HPDE6-E6E7 (cell line): ENCODE data around the gene ARL6IP6.

Source experiments
- DNase-seq: peaks from one replicate; pipeline ENCODE4 v3.0.0; 2011; ENCODE audit warnings: missing footprints; ENCODE audit errors: extremely low spot score

The ARL6IP6 gene

DNA sequence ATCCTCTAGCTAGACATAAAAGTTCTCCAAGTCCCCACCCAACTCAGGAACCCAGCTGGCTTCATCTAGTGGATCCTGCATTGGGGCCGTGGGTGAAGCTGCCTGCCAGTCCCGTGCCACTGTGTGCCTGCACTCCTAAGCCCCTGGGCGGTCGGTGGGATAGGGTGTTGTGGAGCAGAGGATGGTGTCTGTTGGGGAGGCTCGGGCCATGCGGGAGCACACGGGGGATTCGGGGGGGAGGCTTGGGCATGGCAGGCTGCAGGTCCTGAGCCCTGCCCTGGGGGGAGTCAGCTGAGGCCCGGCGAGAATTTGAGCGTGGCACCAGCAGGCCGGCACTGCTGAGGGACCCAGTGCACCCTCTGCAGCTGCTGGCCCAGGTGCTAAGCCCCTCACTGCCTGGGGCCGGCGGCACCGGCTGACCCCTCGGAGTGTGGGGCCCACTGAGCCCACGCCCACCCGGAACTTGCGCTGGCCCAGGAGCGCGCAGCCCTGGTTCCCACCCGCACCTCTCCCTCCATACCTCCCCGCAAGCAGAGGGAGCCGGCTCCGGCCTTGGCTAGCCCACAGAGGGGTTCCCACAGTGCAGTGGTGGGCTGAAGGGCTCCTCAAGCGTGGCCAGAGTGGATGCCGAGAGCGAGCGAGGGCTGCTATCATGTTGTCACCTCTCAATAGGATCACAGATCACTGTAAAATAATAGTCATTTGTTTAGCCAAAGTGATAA, 86.4 kb downstream of the ARL6IP6 start:
- no peak for DNase-seq

DNA sequence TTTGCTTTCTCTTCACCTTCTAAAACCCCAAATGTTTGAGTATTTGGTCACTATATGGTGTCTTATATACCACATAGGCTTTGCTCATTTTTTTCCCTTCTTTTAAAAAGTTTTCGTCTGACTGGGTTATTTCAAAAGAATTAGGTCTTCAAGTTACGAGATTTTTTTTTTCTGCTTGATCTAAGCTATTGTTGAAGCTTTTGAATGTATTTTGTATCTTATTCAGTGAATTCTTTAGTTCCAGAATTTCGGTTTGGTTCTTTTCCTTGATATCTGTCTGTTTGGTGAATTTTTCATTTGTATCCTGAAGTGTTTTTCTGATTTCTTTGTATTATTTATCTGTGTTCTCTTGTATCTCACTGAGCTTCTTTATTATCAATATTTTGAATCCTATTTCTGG, 93.5 kb downstream of the ARL6IP6 start:
- DNase-seq, result no peak
